G401.6 (cell line): ENCODE results near the gene XRRA1.
"Not testable (repeated sequence)": the region's sequence is repeated elsewhere in the genome, so short reads cannot be mapped to it uniquely, and the experiment has no call there.

ENCODE experiments used
- FAIRE-seq: peaks from 2 replicates; lab custom pipeline; 2012; peaks lifted over from hg19 to GRCh38; lab: Jason Lieb, UNC

Gene XRRA1

GRCh38 chr11:74948898-74949752 lies at the start of gene XRRA1, which contains the start of gene SPCS2:
Gene XRRA1 (minus strand): TSS chr11:74949091. CDS start chr11:74940878, 8,213 bp downstream.
Gene SPCS2 (plus strand): TSS chr11:74949266. CDS start chr11:74949286, 20 bp downstream.
- FAIRE-seq = peak; percentile 96

DNA sequence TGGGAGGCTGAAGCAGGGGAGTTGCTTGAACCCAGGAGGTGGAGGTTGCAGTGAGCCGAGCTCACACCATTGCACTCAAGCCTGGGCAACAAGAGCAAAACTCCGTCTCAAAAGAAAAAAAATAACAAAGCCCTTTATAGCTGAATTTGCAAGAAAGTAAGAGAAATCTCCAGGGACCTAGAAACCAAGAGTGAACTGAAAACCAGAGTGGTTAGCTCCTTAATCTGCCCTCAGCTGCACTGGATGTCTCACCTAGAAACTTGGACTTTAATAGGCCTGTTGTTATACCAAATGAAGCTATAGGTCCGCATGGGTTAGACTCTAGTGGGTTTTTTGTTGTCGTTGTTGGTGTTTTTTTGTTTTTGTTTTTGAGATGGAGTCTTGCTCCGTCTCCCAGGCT lies 44.0 kb upstream of the XRRA1 start:
- no peak for FAIRE-seq

DNA sequence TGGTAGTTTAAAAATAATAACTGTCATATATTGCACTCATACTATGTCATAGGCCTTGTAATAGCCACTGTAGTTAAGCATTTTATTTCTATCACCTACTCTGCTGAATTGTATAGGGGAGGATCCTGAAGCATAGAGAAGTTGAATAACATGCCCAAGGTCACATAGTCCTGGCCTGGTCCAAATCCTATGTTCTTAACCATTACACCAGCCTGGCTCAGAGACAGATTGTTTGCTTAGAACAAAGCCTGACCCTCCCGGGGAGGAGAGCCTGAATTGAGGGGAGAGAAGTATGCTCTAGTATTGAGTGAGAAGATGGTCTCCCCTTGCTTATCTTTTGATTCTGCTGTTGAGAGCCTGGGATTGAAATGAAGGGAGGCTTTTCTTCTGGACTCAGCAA lies 42.0 kb upstream of the XRRA1 start:
- FAIRE-seq = no peak

- not testable (repeated sequence) for FAIRE-seq
Observed at GRCh38 chr11:74990150-74990549, 41.3 kb upstream of the XRRA1 start.

GRCh38 chr11:74989260-74989638 lies 40.4 kb upstream of the XRRA1 start:
- no peak for FAIRE-seq

DNA sequence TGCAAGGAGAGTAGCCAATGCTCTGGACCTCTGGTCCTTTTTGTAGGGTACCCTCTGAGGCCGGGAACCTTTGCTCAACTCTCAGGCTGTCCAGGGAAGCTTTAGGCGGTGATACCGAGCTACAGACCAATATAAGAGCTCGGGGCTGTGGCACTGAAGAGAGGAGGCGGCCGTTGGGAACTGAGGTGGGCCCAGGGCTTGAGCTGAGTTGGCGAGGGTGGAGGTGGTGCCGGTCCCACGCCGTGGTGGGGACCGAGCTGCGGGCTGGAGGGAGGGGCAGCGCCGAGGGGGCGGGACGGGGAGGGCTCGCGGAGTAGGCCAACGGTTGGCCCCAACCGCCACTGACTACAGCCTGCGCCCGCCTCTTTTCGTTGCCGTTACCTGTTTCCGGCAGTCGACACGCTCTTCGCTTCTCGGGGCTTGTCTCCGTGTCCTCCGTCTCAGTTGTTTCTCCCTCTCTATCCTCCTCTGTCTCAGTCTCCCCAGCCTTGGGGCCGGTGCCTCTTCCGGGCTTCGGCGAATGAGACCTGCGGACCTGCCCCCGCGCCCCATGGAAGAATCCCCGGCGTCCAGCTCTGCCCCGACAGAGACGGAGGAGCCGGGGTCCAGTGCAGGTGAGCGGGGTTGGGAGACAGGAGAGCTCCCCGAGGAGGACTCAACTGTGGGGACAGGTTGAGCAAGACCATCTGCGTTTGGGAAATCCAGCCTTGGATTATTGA lies 39.8 kb upstream of the XRRA1 start, which contains the start of gene NEU3:
Gene NEU3 (plus strand): TSS at position 393 of the 719 bp plus-strand sequence. CDS start 128 bp downstream, at position 521.
- peak; percentile 74 for FAIRE-seq

- FAIRE-seq = no peak
Observed at GRCh38 chr11:74984730-74985129, 35.8 kb upstream of the XRRA1 start.

DNA sequence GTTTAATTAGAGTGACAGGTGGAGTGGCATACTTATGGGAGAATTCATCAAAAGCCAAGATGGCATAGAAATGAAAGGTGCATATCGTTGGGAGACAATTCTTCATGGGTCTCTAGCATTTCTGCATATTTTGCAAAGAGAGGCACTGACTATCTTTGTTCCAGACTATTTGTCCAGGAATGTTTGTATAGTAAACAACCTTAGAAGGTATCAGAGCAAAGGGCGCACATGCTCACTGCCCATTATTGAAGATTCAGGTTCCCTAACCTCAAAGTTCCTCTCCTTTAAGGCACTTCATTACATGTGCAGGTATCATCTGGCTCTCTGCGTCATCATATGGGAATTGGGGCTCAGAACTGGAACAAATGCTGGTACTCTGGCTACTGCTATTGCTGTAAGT lies 35.2 kb upstream of the XRRA1 start:
- no peak for FAIRE-seq

GRCh38 chr11:74981888-74982287 lies 33.0 kb upstream of the XRRA1 start:
- FAIRE-seq = no peak

DNA sequence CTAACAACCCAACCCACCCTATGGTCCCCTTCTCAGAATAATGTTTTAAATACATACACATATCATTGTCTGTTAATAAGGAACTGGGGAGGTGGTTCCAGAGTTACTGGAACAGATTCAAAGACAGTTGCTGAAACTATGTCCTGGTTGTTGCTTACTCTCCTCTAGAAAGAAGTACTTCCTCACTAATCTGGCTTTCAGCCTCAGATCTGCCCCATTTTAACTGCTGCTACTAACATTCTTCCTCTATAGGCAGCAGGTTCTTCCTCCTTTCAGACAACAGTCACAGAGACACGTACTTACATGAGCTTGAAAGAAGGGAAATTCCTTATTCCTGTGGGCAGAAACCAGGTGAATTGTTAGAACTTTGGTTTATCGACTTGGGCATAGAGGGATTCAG lies 31.7 kb upstream of the XRRA1 start:
- no peak for FAIRE-seq

DNA sequence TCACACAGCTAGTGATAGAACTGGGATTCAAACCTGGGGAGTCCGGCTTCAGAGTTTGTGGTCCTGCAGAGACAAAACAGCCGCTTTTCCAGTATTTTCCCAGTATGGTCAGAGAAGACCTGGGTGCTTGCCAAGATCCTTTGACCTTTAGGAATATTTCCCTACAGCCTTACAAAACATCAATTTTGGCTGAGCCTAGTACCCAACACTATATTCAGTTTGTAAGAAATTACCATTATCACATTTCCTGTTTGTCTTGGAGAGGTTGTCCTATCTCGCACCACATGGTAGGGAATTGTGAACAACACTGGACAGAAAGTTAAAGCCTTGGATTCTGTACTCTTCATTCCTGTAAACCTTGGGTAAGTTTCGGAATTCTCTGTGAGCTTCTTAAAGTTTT lies 29.1 kb upstream of the XRRA1 start:
- FAIRE-seq = no peak

- no peak for FAIRE-seq
Observed at GRCh38 chr11:74971424-74971823, 22.5 kb upstream of the XRRA1 start.

GRCh38 chr11:74970852-74971395 lies 22.0 kb upstream of the XRRA1 start:
- no peak for FAIRE-seq

GRCh38 chr11:74966651-74967050 lies 17.8 kb upstream of the XRRA1 start:
- FAIRE-seq = no peak

DNA sequence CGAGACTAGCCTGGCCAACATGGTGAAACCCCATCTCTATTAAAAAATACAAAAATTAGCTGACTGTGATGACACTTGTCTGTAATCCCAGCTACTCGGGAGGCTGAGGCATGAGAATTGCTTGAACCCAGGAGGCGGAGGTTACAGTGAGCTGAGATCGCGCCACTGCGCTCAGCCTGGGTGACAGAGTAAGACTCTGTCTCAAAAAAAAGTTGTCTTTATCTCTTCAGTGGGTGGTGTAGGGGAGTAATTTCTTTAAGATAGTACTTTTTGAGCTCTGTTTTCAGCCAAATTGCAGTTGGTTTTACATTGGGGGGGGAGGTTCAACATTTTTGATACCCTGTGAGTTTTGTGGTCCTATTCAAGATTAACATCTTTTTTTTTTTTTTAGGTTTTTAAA lies 11.2 kb upstream of the XRRA1 start:
- not testable (repeated sequence) for FAIRE-seq

- no peak for FAIRE-seq
Observed at GRCh38 chr11:74957937-74958629, 9.2 kb upstream of the XRRA1 start.

DNA sequence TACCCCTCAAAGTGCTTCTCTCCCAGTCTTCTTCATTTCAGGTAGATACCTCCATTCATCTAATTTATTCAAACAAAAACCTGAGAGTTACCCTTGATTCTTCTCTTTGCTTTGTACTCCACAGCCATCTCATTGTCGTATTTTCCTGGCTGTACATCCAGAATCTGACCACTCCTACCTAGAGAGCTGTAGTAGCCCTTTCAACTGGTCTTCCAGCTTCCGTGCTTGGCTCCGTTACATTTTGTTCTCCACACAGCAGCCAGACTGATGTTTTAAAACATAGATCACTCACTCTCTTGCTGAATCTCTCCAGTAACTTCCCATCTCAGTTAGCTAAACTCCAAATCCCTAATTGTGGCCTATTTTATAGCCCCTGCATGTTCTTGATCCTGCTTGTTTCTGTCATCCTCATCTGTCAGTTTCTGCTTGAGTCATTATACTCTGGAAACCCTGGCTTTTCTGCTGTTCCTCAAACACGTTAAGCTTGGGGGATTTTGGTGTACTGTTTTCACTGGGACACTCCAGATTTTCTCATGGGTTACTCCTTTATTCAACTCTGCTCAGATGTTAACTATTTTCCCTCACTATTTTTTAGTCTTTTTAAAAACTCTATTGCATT lies 7.6 kb upstream of the XRRA1 start:
- no peak for FAIRE-seq

DNA sequence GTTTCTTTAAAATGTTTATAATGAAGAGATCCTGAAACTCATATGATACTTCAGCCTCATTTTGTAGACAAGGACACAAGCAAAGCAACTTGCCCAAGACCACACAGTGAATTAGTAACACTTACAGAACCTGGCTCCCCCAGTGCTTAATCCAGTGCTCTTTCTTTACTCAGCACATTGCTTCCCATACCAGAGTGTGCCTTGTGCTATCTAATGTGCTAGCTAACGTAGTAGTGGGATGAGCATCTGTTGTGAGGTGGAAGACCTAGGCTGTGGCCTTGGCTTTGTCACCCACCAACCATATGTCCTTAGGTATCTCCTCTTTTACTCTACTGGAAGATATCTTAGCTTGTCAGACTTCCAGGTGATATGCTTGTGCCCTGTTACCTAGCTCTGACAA lies 5.3 kb upstream of the XRRA1 start:
- no peak for FAIRE-seq

DNA sequence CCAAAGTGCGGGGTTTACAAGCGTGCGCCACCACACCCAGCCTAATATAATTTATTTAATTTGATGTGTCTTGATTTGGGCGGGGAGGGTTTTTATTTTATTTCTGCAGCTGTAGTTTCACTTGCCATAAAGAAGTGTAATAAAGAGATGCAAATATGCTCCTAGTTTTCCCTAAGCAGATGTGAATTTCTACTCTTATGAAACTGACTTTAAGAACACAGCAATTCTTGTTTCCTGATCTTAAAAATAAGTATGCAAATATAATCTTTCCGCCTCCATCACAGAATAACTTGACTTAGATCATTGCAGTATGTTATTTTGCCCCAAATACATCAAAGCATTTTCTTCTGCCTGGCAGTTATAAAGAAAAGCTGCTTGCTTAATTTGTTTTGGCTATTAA lies 4.6 kb upstream of the XRRA1 start:
- FAIRE-seq = no peak

GRCh38 chr11:74952752-74953151 lies 3.9 kb upstream of the XRRA1 start:
- FAIRE-seq = no peak

DNA sequence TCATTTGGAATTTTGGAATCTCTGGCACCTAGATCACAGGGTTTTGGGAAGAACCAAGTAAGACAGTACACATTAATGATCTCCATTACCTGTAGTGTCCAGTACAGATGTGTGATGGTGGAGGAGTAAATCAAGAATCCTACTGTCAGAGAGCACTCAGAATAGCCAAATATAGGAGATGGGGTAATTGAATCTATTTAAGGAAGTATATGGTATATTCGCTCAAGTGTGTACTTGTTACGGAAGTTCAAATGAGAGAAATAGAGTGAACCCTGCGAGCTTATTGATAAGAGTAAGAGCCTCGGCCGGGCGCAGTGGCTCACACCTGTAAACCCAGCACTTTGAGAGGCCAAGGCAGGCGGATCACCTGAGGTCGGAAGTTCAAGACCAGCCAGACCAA lies 2.3 kb upstream of the XRRA1 start:
- FAIRE-seq = no peak

GRCh38 chr11:74950374-74950969 lies 1.6 kb upstream of the XRRA1 start:
- no peak for FAIRE-seq
